ENCODE data around the gene EEF1AKMT4.

EEF1AKMT4 gene

DNA sequence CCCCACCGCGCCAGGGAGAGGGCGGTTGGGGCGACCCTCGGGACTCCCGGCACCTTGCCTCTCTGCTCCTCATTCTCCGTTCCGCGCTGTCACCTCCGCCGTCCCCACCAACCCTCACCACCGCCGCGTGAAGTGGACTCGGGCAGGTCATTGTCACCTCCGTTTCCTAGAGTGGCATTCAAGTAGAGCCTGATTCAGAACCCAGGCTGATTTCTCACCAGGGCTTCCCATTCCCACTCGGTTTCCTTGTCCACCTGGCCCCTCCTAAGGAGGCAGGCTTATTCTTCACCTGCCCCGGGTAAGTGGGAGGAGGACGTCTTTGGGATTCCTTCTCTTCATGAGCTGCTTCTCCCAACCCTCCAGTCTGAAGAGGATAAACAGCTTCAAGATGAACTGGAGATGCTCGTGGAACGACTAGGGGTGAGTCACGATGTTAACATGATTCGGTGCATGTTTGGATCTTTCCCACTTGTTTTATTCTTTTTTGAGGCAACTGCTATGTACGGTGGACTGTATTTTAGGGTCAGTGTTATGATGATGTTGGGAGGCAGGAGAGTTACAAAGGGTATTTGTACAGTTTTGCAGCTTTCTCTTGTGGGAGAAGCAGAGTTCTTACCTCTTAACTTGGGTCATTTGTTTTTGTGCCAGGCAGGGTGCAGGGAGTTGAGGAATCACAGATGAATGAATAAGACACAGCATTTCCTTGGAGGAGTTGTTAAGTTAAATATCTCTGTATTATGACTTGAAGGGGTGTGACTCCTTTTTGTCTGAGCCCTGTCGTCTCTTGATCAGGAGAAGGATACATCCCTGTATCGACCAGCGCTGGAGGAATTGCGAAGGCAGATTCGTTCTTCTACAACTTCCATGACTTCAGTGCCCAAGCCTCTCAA, 50.3 kb downstream of the EEF1AKMT4 start:
- no peak for DNase-seq (ENCODE audit: low spot score)

DNA sequence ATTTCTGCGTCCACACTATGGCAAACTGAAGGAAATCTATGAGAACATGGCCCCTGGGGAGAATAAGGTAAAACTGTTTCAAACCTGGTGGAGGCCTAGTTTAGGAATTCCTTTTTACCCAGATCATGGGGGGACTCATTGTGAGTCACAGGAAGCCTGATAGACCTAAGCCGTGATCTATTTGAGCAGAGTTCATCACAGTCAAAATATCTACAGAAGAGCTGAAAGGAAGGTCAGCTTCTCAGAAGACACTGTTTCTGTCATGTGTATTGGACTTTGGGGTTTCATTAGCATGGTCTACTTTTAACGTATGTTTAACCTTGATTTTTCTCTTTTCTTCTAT, 50.9 kb downstream of the EEF1AKMT4 start:
- DNase-seq (ENCODE audit: low spot score): no peak

- no peak for DNase-seq (ENCODE audit: low spot score)
Observed at GRCh38 chr3:184305577-184305976, 56.1 kb downstream of the EEF1AKMT4 start.

DNA sequence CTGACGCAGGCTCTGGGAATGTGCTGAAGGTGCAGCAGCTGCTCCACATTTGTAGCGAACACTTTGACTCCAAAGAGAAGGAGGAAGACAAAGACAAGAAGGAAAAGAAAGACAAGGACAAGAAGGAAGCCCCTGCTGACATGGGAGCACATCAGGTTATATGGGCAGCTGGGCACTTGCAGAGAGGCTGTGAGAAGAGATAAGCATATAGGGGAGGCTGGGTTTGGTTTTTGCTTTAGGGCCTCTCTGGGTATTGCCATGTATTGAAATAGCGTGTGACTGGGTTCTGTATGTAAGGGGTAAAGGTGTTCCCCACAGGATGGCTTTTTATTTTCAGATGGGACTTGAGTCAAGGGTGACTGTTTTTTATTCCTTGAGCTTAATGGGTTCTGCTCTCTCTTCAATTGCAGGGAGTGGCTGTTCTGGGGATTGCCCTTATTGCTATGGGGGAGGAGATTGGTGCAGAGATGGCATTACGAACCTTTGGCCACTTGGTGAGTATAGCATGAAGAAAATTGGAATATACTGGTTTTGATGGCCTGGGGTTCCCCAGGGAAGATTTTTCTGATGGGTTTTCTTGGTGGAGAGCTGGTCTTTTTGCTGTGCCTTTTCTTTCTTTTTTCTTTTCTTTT, 57.0 kb downstream of the EEF1AKMT4 start:
- DNase-seq (ENCODE audit: low spot score): no peak

- DNase-seq (ENCODE audit: low spot score): no peak
Observed at GRCh38 chr3:184307915-184308314, 58.4 kb downstream of the EEF1AKMT4 start.

All from germinal center (tissue), 1 donor.